H9 (cell line): Measurements from ENCODE around the gene FAM107A. TPM values are rescaled to one million over a fixed set of nuclear protein-coding genes. Genes with fewer than 3 reads are reported as not detected.

Experiments used
- DNase-seq: peaks from one replicate; pipeline ENCODE4 v3.0.0-alpha.2; 2017
- H2AFZ ChIP-seq: one replicate; pipeline ENCODE4 v1.6.1; 2013; ENCODE audit warnings: mild to moderate bottlenecking, low read length, control low read depth, moderate library complexity
- H2AK5ac ChIP-seq: 2 replicates; pipeline ENCODE4 v1.6.1; 2013; ENCODE audit warnings: low read length, control low read depth, mixed read lengths; ENCODE audit not compliant: insufficient read length
- H2BK120ac ChIP-seq: one replicate; pipeline ENCODE4 v1.6.1; 2013; ENCODE audit warnings: low read depth, mild to moderate bottlenecking, low read length, control low read depth, inconsistent platforms; ENCODE audit not compliant: poor library complexity, severe bottlenecking
- H2BK12ac ChIP-seq: 2 replicates; pipeline ENCODE4 v1.6.1; 2013; ENCODE audit warnings: low read length, control low read depth, mixed read lengths, low read depth; ENCODE audit not compliant: insufficient read length
- H2BK15ac ChIP-seq: 2 replicates; pipeline ENCODE4 v1.6.1; 2013; ENCODE audit warnings: low read depth, low read length, control low read depth
- H2BK20ac ChIP-seq: one replicate; pipeline ENCODE4 v1.6.1; 2013; ENCODE audit warnings: low read depth, mild to moderate bottlenecking, low read length, control low read depth, inconsistent platforms; ENCODE audit not compliant: poor library complexity, severe bottlenecking
- H2BK5ac ChIP-seq: 2 replicates; pipeline ENCODE4 v1.6.1; 2013; ENCODE audit warnings: low read length, control low read depth, mixed read lengths; ENCODE audit not compliant: insufficient read length
- H3K14ac ChIP-seq: 2 replicates; pipeline ENCODE4 v1.6.1; 2013; ENCODE audit warnings: low read length, control low read depth; ENCODE audit not compliant: insufficient read depth
- H3K18ac ChIP-seq: 2 replicates; pipeline ENCODE4 v1.6.1; 2013; ENCODE audit warnings: low read depth, mild to moderate bottlenecking, mixed read lengths, low read length, control low read depth; ENCODE audit not compliant: insufficient read length
- H3K23ac ChIP-seq: 2 replicates; pipeline ENCODE4 v1.6.1; 2013; ENCODE audit warnings: low read length, control low read depth, mixed read lengths, low read depth; ENCODE audit not compliant: insufficient read length
- H3K23me2 ChIP-seq: 2 replicates; pipeline ENCODE4 v1.6.1; 2013; ENCODE audit warnings: low read depth, mild to moderate bottlenecking, mixed read lengths, low read length, control low read depth; ENCODE audit not compliant: insufficient read length, poor library complexity, severe bottlenecking
- H3K27ac ChIP-seq: 2 replicates; pipeline ENCODE4 v1.5.1; 2013; ENCODE audit warnings: low read length, control low read depth, mixed read lengths, low read depth; ENCODE audit not compliant: insufficient read length
- H3K27me3 ChIP-seq: 2 replicates; pipeline ENCODE4 v1.6.1; 2013; ENCODE audit warnings: low read length, control low read depth, inconsistent platforms; ENCODE audit not compliant: insufficient read depth
- H3K4ac ChIP-seq: 2 replicates; pipeline ENCODE4 v1.6.1; 2013; ENCODE audit warnings: low read depth, mild to moderate bottlenecking, control low read depth, inconsistent platforms, low read length, moderate library complexity
- H3K4me1 ChIP-seq: 2 replicates; pipeline ENCODE4 v1.6.1; 2013; ENCODE audit warnings: low read length, control low read depth, inconsistent platforms; ENCODE audit not compliant: insufficient read depth
- H3K4me2 ChIP-seq: 2 replicates; pipeline ENCODE4 v1.6.1; 2013; ENCODE audit warnings: low read length, control low read depth, mixed read lengths; ENCODE audit not compliant: insufficient read length, insufficient read depth
- H3K56ac ChIP-seq: 2 replicates; pipeline ENCODE4 v1.6.1; 2013; ENCODE audit warnings: low read depth, mild to moderate bottlenecking, mixed read lengths, low read length, control low read depth; ENCODE audit not compliant: insufficient read length
- H3K79me1 ChIP-seq: 2 replicates; pipeline ENCODE4 v1.6.1; 2013; ENCODE audit warnings: low read depth, mild to moderate bottlenecking, moderate library complexity, low read length, control low read depth, inconsistent platforms; ENCODE audit not compliant: insufficient read depth, poor library complexity, severe bottlenecking
- H3K79me2 ChIP-seq: 2 replicates; pipeline ENCODE4 v1.6.1; 2013; ENCODE audit warnings: low read length, control low read depth, inconsistent platforms; ENCODE audit not compliant: insufficient read depth
- H3K9ac ChIP-seq: 2 replicates; pipeline ENCODE4 v1.6.1; 2013; ENCODE audit warnings: low read length, control low read depth, mixed read lengths; ENCODE audit not compliant: insufficient read length; ENCODE audit errors: extremely low read depth
- H3K9me3 ChIP-seq: one replicate; pipeline ENCODE4 v1.6.1; 2013; ENCODE audit warnings: low read depth, low read length, inconsistent platforms; ENCODE audit not compliant: control insufficient read depth
- H3T11ph ChIP-seq: one replicate; pipeline ENCODE4 v1.6.1; 2013; ENCODE audit warnings: mild to moderate bottlenecking, low read length, control low read depth, inconsistent platforms
- H4K20me1 ChIP-seq: one replicate; pipeline ENCODE4 v1.6.1; 2013; ENCODE audit not compliant: control insufficient read depth, insufficient read length, insufficient read depth
- H4K5ac ChIP-seq: 2 replicates; pipeline ENCODE4 v1.6.1; 2013; ENCODE audit warnings: low read depth, mild to moderate bottlenecking, mixed read lengths, low read length, control low read depth; ENCODE audit not compliant: insufficient read length
- H4K8ac ChIP-seq: replicated peaks from 2 replicates; pipeline ENCODE4 v1.6.1; 2013; ENCODE audit warnings: low read length, control low read depth, mixed read lengths, low read depth; ENCODE audit not compliant: insufficient read length
- H4K91ac ChIP-seq: 2 replicates; pipeline ENCODE4 v1.6.1; 2013; ENCODE audit warnings: low read depth, mild to moderate bottlenecking, moderate library complexity, mixed read lengths, low read length, control low read depth; ENCODE audit not compliant: insufficient read length
- H3K27ac Mint-ChIP-seq, 3 experiments: 2 replicates in 2 of 3; 3 replicates in 1 of 3; pipeline ENCODE4 v1.8.0; 2020 to 2021; ENCODE audit warnings: mixed read lengths in 3 of 3, mild to moderate bottlenecking in 1 of 3, moderate library complexity in 1 of 3
- H3K27me3 Mint-ChIP-seq: 2 replicates; pipeline ENCODE4 v1.8.0; 2021; ENCODE audit warnings: low read depth, mild to moderate bottlenecking, moderate library complexity, mixed read lengths
- H3K36me3 Mint-ChIP-seq, 3 experiments: 2 replicates in 2 of 3; 3 replicates in 1 of 3; pipeline ENCODE4 v1.8.0; 2020 to 2021; ENCODE audit warnings: low read depth in 3 of 3, mixed read lengths in 3 of 3; ENCODE audit not compliant: insufficient read depth in 1 of 3
- H3K4me1 Mint-ChIP-seq, 2 experiments: 2 replicates each; pipeline ENCODE4 v1.8.0; 2020; ENCODE audit warnings: mixed read lengths in 2 of 2
- H3K4me3 Mint-ChIP-seq, 2 experiments: 2 replicates in 1 of 2; 3 replicates in 1 of 2; pipeline ENCODE4 v1.8.0; 2020 to 2021; ENCODE audit warnings: mild to moderate bottlenecking in 2 of 2, mixed read lengths in 2 of 2, moderate library complexity in 1 of 2
- H3K9me3 Mint-ChIP-seq, 2 experiments: 2 replicates in 1 of 2; 3 replicates in 1 of 2; pipeline ENCODE4 v1.8.0; 2020; ENCODE audit warnings: mild to moderate bottlenecking in 2 of 2, mixed read lengths in 2 of 2, moderate library complexity in 1 of 2
- WGBS: extraction: QIAGEN DNeasy Blood & Tissue Kit; methylation state at CpG from one replicate; pipeline ENCODE4 v1.1.7; 2013; ENCODE audit warnings: missing lambda C conversion rate, low lambda C conversion rate, mixed read lengths; ENCODE audit not compliant: insufficient read length; ENCODE audit errors: extremely low coverage; 5-methylcytosine and 5-hydroxymethylcytosine counted together
- total RNA-seq: library from RNA; stranded (reverse); gene quantifications from 2 replicates; pipeline ENCODE4 v1.2.1, GENCODE V29; 2021
- TF ChIP-seq, protein P1 (sequence below): fragments of 200-600 bp; sonication (generic); conservative IDR thresholded peaks from 3 replicates; pipeline ENCODE4 v1.8.0; 2021; ENCODE audit warnings: antibody characterized with exemption, mild to moderate bottlenecking

The FAM107A gene
- total RNA-seq, 1 experiment from 2014 or later: 0.11 TPM

DNA sequence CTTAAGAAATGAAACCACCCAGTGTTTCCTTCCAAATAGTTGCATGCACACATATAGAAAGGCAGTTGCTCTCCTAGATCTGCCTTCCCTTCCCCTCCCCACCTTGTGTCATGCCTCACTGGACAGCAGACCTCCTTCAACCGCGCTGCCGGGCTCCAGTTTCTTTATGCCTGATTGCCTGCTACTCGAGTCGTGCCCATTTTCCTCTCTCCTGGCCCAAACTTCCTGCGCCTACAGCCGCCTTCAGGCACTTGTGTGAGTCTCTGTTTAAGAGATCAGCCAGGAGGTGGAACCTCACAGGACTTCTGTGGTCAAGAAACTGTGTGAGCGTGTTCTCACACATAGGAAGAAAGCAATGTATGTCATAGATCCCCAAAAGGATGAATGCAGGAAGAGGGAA, 8.8 kb upstream of the FAM107A start:
- Histone ChIP-seq H2BK20ac (no peak overlapping the region), H2BK5ac (no peak overlapping the region), H4K8ac (no peak overlapping the region), H3K4ac (no peak overlapping the region), H2BK12ac (no peak overlapping the region), H3K27ac (no peak overlapping the region), H2BK15ac (no peak overlapping the region), H2AFZ (no peak overlapping the region), H4K5ac (no peak overlapping the region), H3T11ph (no peak overlapping the region), H3K14ac (no peak overlapping the region), H3K23me2 (no peaks in the 10 kb centered on the region), H3K79me2 (no peaks in the 10 kb centered on the region), H3K23ac (no peak overlapping the region), H3K27me3 (peaks cover 16% of the 10 kb centered on the region; the same call in 1 of the 2 replicates), H3K9me3 (no peaks in the 10 kb centered on the region), H2AK5ac (no peak overlapping the region), H3K9ac (no peak overlapping the region), H3K4me2 (peak overlapping the region; percentile 36), H3K56ac (no peak overlapping the region), H4K91ac (no peak overlapping the region), H3K79me1 (no peaks in the 10 kb centered on the region), H2BK120ac (no peak overlapping the region), H3K4me1 (no peaks in the 10 kb centered on the region; the same call in 1 of the 2 replicates), H3K18ac (no peak overlapping the region), H4K20me1 (no peaks in the 10 kb centered on the region)
- Mint-ChIP-seq H3K4me1 (peaks cover 31 to 42% of the 10 kb centered on the region in 2 experiments), H3K27me3 (peaks cover 85% of the 10 kb centered on the region), H3K4me3 (peak overlapping the region; percentile 39 to 78), H3K36me3 (no peaks in the 10 kb centered on the region), H3K27ac (no peak overlapping the region), H3K9me3 (peaks cover 0 to 4% of the 10 kb centered on the region in 2 experiments; a peak in 1 of 5 replicates)
- WGBS: no CpG with 5 or more reads among the region's 8 CpGs
- TF ChIP-seq, protein P1, sequence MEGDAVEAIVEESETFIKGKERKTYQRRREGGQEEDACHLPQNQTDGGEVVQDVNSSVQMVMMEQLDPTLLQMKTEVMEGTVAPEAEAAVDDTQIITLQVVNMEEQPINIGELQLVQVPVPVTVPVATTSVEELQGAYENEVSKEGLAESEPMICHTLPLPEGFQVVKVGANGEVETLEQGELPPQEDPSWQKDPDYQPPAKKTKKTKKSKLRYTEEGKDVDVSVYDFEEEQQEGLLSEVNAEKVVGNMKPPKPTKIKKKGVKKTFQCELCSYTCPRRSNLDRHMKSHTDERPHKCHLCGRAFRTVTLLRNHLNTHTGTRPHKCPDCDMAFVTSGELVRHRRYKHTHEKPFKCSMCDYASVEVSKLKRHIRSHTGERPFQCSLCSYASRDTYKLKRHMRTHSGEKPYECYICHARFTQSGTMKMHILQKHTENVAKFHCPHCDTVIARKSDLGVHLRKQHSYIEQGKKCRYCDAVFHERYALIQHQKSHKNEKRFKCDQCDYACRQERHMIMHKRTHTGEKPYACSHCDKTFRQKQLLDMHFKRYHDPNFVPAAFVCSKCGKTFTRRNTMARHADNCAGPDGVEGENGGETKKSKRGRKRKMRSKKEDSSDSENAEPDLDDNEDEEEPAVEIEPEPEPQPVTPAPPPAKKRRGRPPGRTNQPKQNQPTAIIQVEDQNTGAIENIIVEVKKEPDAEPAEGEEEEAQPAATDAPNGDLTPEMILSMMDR: no peak
- no peak for DNase-seq
